ENCODE measurements around the gene PUM2. TPM values are rescaled to one million over a fixed set of nuclear protein-coding genes. Genes with fewer than 3 reads are reported as not detected.

The PUM2 gene
- polyA plus RNA-seq, 1 of the 3 experiments (the other 2 are of a cell fraction): 19.7 TPM

DNA sequence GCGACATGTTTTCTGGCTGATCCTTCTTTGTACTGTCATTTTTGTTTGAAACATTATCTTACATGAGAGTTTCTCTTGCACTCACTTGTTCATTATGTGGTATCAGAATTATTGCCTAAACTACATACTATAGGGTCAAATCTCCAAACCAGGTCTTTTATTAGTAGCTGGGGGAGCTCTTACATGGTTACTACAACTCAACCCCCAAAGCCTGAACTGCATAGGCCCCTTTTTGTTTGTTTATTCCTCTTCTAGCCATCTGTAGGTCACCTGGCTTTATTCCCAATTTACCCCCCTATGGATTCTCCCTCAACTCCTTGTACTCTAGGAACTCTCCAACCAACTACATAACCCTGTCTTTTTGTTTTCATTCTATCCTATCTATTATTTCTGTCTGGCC is 46.7 kb downstream of the PUM2 start (continued):
- TF ChIP-seq, protein P1, sequence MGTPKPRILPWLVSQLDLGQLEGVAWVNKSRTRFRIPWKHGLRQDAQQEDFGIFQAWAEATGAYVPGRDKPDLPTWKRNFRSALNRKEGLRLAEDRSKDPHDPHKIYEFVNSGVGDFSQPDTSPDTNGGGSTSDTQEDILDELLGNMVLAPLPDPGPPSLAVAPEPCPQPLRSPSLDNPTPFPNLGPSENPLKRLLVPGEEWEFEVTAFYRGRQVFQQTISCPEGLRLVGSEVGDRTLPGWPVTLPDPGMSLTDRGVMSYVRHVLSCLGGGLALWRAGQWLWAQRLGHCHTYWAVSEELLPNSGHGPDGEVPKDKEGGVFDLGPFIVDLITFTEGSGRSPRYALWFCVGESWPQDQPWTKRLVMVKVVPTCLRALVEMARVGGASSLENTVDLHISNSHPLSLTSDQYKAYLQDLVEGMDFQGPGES (IDR thresholded peaks at IDR 0.05; ENCODE audit: low read depth, low read length): no peak
- TF ChIP-seq RFX5 (IDR thresholded peaks at IDR 0.05; ENCODE audit: low read length): no peak
- no peak for TF ChIP-seq SMC3 (IDR thresholded peaks at IDR 0.05; ENCODE audit: low read depth, low read length)
- no peak for TF ChIP-seq RAD21 (IDR thresholded peaks at IDR 0.05; ENCODE audit: low read length)
- TF ChIP-seq, protein P2, sequence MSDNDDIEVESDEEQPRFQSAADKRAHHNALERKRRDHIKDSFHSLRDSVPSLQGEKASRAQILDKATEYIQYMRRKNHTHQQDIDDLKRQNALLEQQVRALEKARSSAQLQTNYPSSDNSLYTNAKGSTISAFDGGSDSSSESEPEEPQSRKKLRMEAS (IDR thresholded peaks at IDR 0.05; ENCODE audit: low read depth): no peak
- TF ChIP-seq YY1 (IDR thresholded peaks at IDR 0.05; ENCODE audit: low read depth): no peak
- no peak for TF ChIP-seq POLR2AphosphoS5 (IDR thresholded peaks at IDR 0.05; ENCODE audit: low read depth, low read length)
- TF ChIP-seq CHD2 (IDR thresholded peaks at IDR 0.05; ENCODE audit: low read length, partially characterized antibody): no peak
- no peak for TF ChIP-seq EP300 (IDR thresholded peaks at IDR 0.05; ENCODE audit: borderline replicate concordance in 1 of 2, low read depth in 1 of 2, low read length in 1 of 2)
- TF ChIP-seq REST (IDR thresholded peaks at IDR 0.05; ENCODE audit: low read depth, low read length): no peak
- no peak for TF ChIP-seq NFIC (IDR thresholded peaks at IDR 0.05; ENCODE audit: borderline replicate concordance)

DNA sequence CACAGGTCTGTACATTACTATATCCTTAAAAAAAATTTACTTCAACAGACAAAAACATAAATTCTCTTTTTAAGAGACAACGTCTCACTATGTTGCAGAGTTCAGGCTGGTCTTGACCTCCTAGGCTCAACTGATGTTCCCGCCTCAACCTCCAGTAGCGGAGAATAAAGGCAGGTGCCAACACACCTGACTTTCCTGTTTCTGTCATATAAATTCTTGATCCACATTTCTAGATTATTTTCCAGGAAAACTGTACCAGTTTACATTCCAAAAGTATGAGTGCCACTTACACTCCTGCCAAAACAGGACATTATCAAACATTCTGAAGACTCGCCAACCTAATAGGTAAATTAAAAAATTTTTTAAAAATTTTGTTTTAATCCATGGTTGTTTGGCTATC is 48.6 kb downstream of the PUM2 start:
- no peaks in the 10 kb centered on the region for H3K9me2 ChIP-seq
- peaks cover 6 to 33% of the 10 kb centered on the region in 2 experiments; a peak in 3 of 4 replicates for H3K4me1 ChIP-seq (ENCODE audit: control insufficient read depth in 1 of 2, insufficient read depth in 2 of 2, low read depth in 1 of 2, low read length in 1 of 2)
- no peak overlapping the region for H3K4me2 ChIP-seq
- peaks cover 58 to 59% of the 10 kb centered on the region in 2 experiments for H3K36me3 ChIP-seq (replicated peaks in 1 of 2; ENCODE audit: control insufficient read depth in 1 of 2, insufficient read depth in 2 of 2, low read length in 1 of 2)
- H3K4me3 ChIP-seq (ENCODE audit: low read depth in 2 of 2, low read length in 1 of 2): no peak overlapping the region
- peak overlapping the region in 1 of 2 experiments; percentile 15; a peak in 1 of 4 replicates for H3K27ac ChIP-seq (ENCODE audit: low read depth in 2 of 2, low read length in 1 of 2)
- POLR2A ChIA-PET: no interaction called here
- peaks cover 18% of the 10 kb centered on the region for H4K20me1 ChIP-seq (ENCODE audit: insufficient read depth)
- TF ChIP-seq FOSL2 (IDR thresholded peaks at IDR 0.05; ENCODE audit: borderline replicate concordance, low read depth) (0 out of 2 replicates have a peak, but pooled peaks have one; percentile 1), GABPA (IDR thresholded peaks at IDR 0.05; ENCODE audit: low read depth) (no peak)
- H3K9me3 ChIP-seq: no peaks in the 10 kb centered on the region
- H3K79me2 ChIP-seq (ENCODE audit: insufficient read depth): peaks cover 93% of the 10 kb centered on the region
- WGBS (ENCODE audit: low lambda C conversion rate): 96% methylated on average over 4 of the region's 4 CpGs
- DNase-seq: no peak
- no peak overlapping the region for H2AFZ ChIP-seq (ENCODE audit: low read depth)
- no peak overlapping the region for H3K9ac ChIP-seq
- CTCF ChIA-PET: interaction anchor here (1.4 to 2.8 kb wide), 3 partner anchors 10 to 24 kb away, joined by 5 to 16 read pairs (median 13); no protein-coding TSS in a partner anchor
- peaks cover 23% of the 10 kb centered on the region for H3F3A ChIP-seq (replicated peaks; ENCODE audit: insufficient read depth)
- H3K27me3 ChIP-seq (ENCODE audit: insufficient read depth): no peaks in the 10 kb centered on the region

All from SK-N-SH (cell line).